Endodermal cell (in vitro differentiated cells): ENCODE measurements around the gene ATXN7L1. TPM values are rescaled to one million over a fixed set of nuclear protein-coding genes. Genes with fewer than 3 reads are reported as not detected.

ENCODE experiments used
- DNase-seq: peaks from one replicate; pipeline ENCODE4 v3.0.0-alpha.2; 2017
- H3K27ac ChIP-seq: 2 replicates; pipeline ENCODE4 v1.5.1; 2013; ENCODE audit warnings: mild to moderate bottlenecking, low read depth, low read length, moderate library complexity
- H3K27me3 ChIP-seq: 2 replicates; pipeline ENCODE4 v1.6.1; 2013; ENCODE audit warnings: mild to moderate bottlenecking, low read length, moderate library complexity; ENCODE audit not compliant: insufficient read depth, control insufficient read depth, poor library complexity, severe bottlenecking
- H3K36me3 ChIP-seq: 2 replicates; pipeline ENCODE4 v1.7.0; 2013; ENCODE audit warnings: mild to moderate bottlenecking, low read length, moderate library complexity; ENCODE audit not compliant: control insufficient read depth, insufficient read depth
- H3K4me1 ChIP-seq: one replicate; pipeline ENCODE4 v1.7.0; 2013; ENCODE audit warnings: low read length; ENCODE audit not compliant: control insufficient read depth, insufficient read depth
- H3K4me3 ChIP-seq: 2 replicates; pipeline ENCODE4 v1.5.1; 2013; ENCODE audit warnings: mild to moderate bottlenecking, low read length, moderate library complexity
- H3K9ac ChIP-seq: 2 replicates; pipeline ENCODE4 v1.6.1; 2013; ENCODE audit warnings: mild to moderate bottlenecking, low read length, moderate library complexity; ENCODE audit not compliant: poor library complexity, severe bottlenecking; ENCODE audit errors: extremely low read depth
- H3K9me3 ChIP-seq: 2 replicates; pipeline ENCODE4 v1.6.1; 2013; ENCODE audit warnings: mild to moderate bottlenecking, low read length, moderate library complexity; ENCODE audit not compliant: control insufficient read depth
- H3K27ac Mint-ChIP-seq: 2 replicates; pipeline ENCODE4 v1.8.0; 2020; ENCODE audit warnings: mixed read lengths
- H3K27me3 Mint-ChIP-seq: 2 replicates; pipeline ENCODE4 v1.8.0; 2021; ENCODE audit warnings: mild to moderate bottlenecking, mixed read lengths; ENCODE audit not compliant: insufficient read depth
- H3K36me3 Mint-ChIP-seq: 2 replicates; pipeline ENCODE4 v1.8.0; 2020; ENCODE audit warnings: low read depth, mixed read lengths
- H3K4me1 Mint-ChIP-seq: 2 replicates; pipeline ENCODE4 v1.8.0; 2020; ENCODE audit warnings: mixed read lengths
- H3K4me3 Mint-ChIP-seq: 2 replicates; pipeline ENCODE4 v1.8.0; 2020; ENCODE audit warnings: mild to moderate bottlenecking, moderate library complexity, mixed read lengths
- H3K9me3 Mint-ChIP-seq: 2 replicates; pipeline ENCODE4 v1.8.0; 2020; ENCODE audit warnings: mild to moderate bottlenecking, mixed read lengths
- WGBS, 2 experiments: methylation state at CpG; one replicate each; pipeline versions ENCODE4 v1.1.5 to v1.1.7; 2013; ENCODE audit warnings: missing lambda C conversion rate in 2 of 2, mixed read lengths in 1 of 2; ENCODE audit not compliant: insufficient coverage in 1 of 2, insufficient read length in 1 of 2; 5-methylcytosine and 5-hydroxymethylcytosine counted together
- total RNA-seq, 2 donors: library from RNA; stranded (reverse); fragmentation: NEBNext Ultra II Directional in 1 of 2; extraction: Animal tissue kit (Norgen Biotek cat#: 25700) in 1 of 2; gene quantifications; 2 replicates in 1 of 2; 3 replicates in 1 of 2; pipeline ENCODE4 v1.2.1, GENCODE V29; 2021
- TF ChIP-seq, protein P1 (sequence below): fragments of 200-600 bp; sonication (generic); conservative IDR thresholded peaks from 2 replicates; pipeline ENCODE4 v1.5.0; 2021; ENCODE audit warnings: antibody characterized with exemption, mild to moderate bottlenecking

ATXN7L1 gene
- total RNA-seq, 2 donors from 2014 or later, result 16.9 to 30.4 TPM

DNA sequence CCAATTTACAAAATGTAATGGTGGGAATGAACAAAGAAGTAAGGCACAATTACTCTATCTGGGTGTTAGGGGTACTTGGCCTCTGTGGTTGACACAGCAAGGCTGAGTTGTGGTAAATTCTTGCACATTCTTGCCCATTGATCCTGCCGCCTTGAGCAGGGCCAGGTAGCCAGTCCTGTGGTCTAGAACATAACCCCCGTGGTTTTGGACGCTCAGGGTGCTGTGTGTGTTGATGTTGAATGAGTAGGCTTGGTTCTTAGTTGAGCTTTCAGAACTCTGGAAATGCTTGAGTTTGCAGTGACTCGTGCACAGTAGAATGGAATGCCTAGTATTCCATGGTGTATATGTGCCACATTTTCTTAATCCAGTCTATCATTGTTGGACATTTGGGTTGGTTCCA lies 44.4 kb upstream of the ATXN7L1 start:
- Histone ChIP-seq H3K4me1 (no peaks in the 10 kb centered on the region), H3K27me3 (no peaks in the 10 kb centered on the region), H3K4me3 (no peak overlapping the region), H3K36me3 (no peaks in the 10 kb centered on the region), H3K9me3 (peaks cover 31% of the 10 kb centered on the region), H3K27ac (no peak overlapping the region), H3K9ac (no peak overlapping the region)
- no peak overlapping the region for H3K27ac Mint-ChIP-seq
- WGBS, 2 experiments, result 94 to 100% methylated on average over 1 to 4 of the region's 4 CpGs
- TF ChIP-seq, protein P1, sequence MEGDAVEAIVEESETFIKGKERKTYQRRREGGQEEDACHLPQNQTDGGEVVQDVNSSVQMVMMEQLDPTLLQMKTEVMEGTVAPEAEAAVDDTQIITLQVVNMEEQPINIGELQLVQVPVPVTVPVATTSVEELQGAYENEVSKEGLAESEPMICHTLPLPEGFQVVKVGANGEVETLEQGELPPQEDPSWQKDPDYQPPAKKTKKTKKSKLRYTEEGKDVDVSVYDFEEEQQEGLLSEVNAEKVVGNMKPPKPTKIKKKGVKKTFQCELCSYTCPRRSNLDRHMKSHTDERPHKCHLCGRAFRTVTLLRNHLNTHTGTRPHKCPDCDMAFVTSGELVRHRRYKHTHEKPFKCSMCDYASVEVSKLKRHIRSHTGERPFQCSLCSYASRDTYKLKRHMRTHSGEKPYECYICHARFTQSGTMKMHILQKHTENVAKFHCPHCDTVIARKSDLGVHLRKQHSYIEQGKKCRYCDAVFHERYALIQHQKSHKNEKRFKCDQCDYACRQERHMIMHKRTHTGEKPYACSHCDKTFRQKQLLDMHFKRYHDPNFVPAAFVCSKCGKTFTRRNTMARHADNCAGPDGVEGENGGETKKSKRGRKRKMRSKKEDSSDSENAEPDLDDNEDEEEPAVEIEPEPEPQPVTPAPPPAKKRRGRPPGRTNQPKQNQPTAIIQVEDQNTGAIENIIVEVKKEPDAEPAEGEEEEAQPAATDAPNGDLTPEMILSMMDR, result no peak
- no peak overlapping the region for H3K4me3 Mint-ChIP-seq
- H3K36me3 Mint-ChIP-seq, result peaks cover 71% of the 10 kb centered on the region
- H3K4me1 Mint-ChIP-seq, result no peaks in the 10 kb centered on the region
- DNase-seq, result no peak
- H3K27me3 Mint-ChIP-seq, result no peaks in the 10 kb centered on the region
- peaks cover 17% of the 10 kb centered on the region for H3K9me3 Mint-ChIP-seq

DNA sequence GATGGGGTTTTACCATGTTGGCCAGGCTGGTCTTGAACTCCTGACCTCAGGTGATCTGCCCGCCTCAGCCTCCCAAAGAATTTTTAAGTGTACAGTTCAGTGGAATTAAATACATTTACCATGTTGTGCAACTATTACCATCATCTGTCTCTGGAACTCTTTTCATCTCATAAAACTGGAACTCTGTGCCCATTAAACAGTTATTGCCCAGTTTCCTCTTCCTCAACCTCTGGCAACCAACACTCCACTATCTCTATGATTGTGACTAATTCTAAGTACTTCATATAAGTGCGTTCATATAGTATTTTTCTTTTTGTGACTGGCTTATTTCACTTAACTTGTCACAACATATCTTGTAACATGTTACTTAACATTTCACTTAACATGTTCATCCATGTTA lies 41.3 kb upstream of the ATXN7L1 start:
- Histone ChIP-seq H3K4me3 (no peak overlapping the region), H3K9ac (no peak overlapping the region), H3K27me3 (no peaks in the 10 kb centered on the region), H3K36me3 (no peaks in the 10 kb centered on the region), H3K9me3 (peaks cover 7% of the 10 kb centered on the region), H3K27ac (no peak overlapping the region), H3K4me1 (no peaks in the 10 kb centered on the region)
- no peaks in the 10 kb centered on the region for H3K9me3 Mint-ChIP-seq
- no peak overlapping the region for H3K27ac Mint-ChIP-seq
- WGBS, 2 experiments, result 89 to 90% methylated on average over 2 of the region's 2 CpGs
- TF ChIP-seq, protein P1, result no peak
- H3K36me3 Mint-ChIP-seq, result peaks cover 47% of the 10 kb centered on the region
- no peak for DNase-seq
- no peaks in the 10 kb centered on the region for H3K4me1 Mint-ChIP-seq
- H3K4me3 Mint-ChIP-seq, result no peak overlapping the region
- no peaks in the 10 kb centered on the region for H3K27me3 Mint-ChIP-seq

DNA sequence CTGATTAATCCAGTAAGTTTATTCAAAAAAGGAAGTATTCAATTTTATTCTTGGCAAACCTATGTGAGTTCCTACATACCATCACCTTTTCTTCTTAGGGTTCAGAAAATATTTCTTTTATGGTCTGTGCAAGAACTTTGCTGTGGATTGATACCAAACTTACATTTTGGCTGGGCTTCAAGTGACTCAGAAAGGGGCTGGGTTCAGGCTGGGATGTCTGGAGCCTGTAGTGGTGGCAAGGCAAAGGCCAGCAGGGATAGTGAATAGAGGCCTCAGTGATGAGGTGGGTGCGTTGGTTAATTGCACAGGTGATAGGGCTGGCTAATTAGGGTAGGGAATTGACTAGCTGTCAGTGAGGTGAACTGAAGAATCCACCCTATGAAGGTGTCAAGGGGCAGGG lies 40.2 kb upstream of the ATXN7L1 start:
- H3K9me3 ChIP-seq, result no peaks in the 10 kb centered on the region
- H3K27me3 ChIP-seq, result no peaks in the 10 kb centered on the region
- TF ChIP-seq, protein P1, result no peak
- Mint-ChIP-seq H3K27ac (no peak overlapping the region), H3K36me3 (peaks cover 47% of the 10 kb centered on the region), H3K4me3 (no peak overlapping the region), H3K27me3 (no peaks in the 10 kb centered on the region), H3K9me3 (peaks cover 2% of the 10 kb centered on the region), H3K4me1 (no peaks in the 10 kb centered on the region)
- 86 to 91% methylated on average over 1 of the region's 1 CpG for WGBS, 2 experiments
- H3K4me1 ChIP-seq, result no peaks in the 10 kb centered on the region
- H3K36me3 ChIP-seq, result peaks cover 9% of the 10 kb centered on the region
- no peak overlapping the region for H3K9ac ChIP-seq
- H3K27ac ChIP-seq, result no peak overlapping the region
- no peak for DNase-seq
- H3K4me3 ChIP-seq, result no peak overlapping the region
